Head of caudate nucleus (tissue), 42 donors: ENCODE results near the gene KIFC3.
"Not testable (repeated sequence)": the region's sequence is repeated elsewhere in the genome, so short reads cannot be mapped to it uniquely, and the experiment has no call there.

Experiments used
- DNase-seq, 42 donors: peaks; one replicate each; pipeline versions ENCODE4 v3.0.0 to v3.0.0-alpha.2; 2020 to 2021; ENCODE audit warnings: mixed read lengths in 7 of 42
- intact Hi-C: fragments of 100-400 bp; cut with DNase I; formaldehyde crosslinking; loops from one replicate; pipeline ENCODE4 v1.15.0; 2022

Gene KIFC3

GRCh38 chr16:57795431-57795878 lies 6.8 kb downstream of the KIFC3 start:
- intact Hi-C loops: loop anchor here (10.0 kb wide), 1 partner anchor 69 kb away; no protein-coding TSS in a partner anchor
- peak in 38 of 42 donors; percentile 40 to 88 (median 66) for DNase-seq

DNA sequence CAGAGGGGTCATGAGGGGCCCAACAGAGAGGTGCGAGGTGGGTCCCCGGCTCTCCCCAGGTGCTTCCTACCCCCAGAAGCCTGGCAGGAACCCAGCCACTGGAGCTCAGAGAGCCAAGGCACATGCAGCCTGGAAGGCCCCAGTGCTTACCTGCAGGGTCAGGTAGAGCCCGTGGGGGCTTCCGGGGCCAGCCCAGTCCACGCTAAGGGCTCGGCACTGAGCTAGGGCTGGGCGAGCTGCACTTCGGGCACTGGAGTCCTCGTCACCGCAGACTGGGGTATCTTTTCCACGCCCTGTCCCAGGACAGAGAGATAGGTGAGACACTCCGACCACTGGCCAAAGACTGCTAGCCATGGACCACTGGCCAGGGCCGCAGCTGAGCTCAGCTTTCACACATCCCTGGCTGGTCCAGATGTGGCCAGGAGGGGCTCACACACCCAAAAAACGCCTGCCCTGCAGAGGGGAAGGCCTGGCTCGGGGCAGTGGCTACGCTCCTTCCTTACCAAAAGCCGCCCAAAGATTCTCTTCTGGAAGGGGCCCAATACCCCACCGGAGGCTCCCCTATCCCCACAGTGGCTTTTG lies 7.4 kb downstream of the KIFC3 start:
- intact Hi-C loops: loop anchor here (10.0 kb wide), 1 partner anchor 70 kb away; no protein-coding TSS in a partner anchor
- DNase-seq: no peak

DNA sequence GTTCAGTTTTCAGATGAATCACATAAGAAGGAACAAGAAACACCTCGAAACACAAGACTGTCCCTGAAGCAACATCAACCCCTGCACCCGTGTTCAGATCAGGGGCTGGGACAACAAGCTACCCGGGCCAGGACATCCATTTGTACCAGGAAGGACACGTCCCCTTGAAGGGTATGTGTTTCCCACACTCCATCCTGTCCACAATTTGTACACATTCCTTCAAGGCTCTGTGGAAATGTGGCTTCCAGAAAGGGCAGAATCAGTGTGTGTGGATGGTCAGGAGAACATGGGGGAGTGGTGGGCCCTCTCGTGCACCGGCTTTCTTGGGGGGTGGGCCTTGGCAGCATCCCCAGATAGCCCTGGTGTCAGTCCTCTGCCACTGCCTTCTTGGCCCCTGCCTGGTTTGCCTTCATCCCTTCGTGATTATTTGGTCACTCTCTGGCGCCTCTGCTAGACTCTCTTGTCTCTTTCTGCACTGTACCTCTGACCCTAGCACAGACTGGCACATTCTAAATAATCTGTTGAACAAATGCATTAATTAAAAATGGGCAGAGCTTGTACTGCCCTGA lies 10.3 kb downstream of the KIFC3 start:
- intact Hi-C loops: loop anchor here (10.0 kb wide), 1 partner anchor 73 kb away; no protein-coding TSS in a partner anchor
- DNase-seq: no peak

- intact Hi-C loops: loop anchor here (10.0 kb wide), 1 partner anchor 73 kb away; no protein-coding TSS in a partner anchor
- DNase-seq: no peak
Measured at GRCh38 chr16:57791195-57791892, 10.9 kb downstream of the KIFC3 start.

DNA sequence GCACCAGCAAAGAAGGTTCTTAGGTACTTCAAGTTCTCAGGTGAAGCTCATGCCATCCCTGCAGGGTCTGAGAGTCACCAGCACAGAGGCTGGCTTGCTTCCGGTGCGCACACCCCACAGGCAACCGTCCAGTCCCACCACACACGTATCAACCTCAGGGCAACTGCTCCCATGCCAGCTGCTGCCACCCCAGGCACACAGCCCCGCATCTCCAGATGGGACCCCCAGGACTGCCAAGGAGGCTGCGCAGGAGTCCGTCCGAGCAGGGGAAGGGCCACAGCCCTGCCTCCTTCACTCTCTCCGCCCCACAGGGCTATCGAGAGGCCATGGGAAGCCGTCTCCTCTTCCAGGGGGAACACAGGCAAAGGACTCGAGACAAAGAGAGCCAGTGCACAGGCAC lies 13.3 kb downstream of the KIFC3 start:
- DNase-seq: no peak
- intact Hi-C loops: no loop called here

DNA sequence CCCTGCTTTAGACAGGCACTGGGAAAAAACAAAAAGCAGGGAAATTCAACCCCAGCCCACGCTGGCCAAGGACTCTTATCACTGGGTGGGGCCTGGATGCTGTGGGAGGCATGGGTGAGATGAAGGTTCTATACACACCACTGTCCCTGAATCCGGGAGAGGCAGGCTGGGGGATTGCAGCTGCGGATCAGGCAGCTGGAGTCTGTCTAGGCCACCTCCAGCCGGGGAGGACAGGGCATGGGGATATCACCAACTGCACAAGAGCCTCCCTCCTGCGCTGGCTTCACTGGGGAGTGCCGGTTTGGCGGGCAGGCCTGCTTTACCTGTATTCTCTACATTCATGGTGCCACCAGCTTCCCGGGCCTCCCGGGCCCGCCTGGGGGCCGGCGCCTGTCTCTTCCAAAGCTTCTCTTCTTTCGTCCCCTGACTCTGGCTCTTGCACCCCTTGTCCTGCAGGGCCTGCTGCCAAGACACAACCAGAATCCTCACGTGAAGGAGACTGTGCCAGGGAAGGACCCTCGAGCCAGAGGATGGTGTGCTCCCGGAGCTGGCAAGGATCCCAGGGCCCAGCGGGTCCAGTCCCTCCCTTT lies 13.9 kb downstream of the KIFC3 start:
- intact Hi-C loops: no loop called here
- DNase-seq: no peak

- intact Hi-C loops: no loop called here
- no peak for DNase-seq
Measured at GRCh38 chr16:57787519-57787905, 14.8 kb downstream of the KIFC3 start.

DNA sequence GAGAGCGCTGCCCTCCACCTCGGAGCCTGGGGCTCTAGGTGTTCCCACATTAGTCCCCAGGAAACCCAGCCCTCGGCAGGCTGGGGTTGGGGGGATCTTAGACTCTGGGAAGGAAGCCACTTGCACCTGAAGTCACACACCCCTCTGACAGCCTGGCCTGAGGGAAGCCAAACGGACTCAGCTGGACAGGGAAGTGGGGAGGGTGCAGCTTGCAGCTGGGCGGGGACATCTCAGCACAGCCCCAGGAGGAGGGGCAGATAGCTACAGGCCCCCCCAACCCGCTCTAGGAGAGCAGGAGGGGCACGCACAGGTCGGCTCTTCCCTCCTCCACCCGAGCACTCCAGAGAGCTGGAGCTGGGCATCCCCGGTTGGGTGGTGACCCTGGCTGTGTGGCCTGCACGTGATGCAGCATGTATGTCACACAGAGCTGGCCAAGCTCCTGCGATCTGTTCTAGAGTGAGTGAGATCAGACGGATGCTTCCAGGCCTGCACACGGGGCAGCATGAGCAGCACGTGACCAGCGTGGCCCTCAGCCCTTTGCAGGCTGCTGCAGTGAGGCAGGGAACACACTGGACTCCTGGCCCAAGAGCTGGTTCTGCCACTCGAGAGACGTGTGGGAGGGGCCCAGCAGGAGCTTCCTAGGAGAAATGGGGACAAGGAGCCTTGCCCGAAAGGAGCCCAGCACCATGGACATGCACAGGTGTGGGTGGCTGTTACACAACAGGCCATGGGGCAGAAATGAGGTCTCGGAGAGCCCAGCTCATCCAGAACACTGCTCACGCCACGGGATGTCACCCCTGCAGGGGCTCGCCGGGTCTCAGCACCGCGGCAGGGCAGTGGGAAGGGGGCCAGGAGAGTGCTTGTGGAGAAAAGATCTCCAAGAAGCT lies 15.4 kb downstream of the KIFC3 start:
- DNase-seq: peak in 40 of 42 donors; percentile 28 to 87 (median 60)
- intact Hi-C loops: no loop called here

DNA sequence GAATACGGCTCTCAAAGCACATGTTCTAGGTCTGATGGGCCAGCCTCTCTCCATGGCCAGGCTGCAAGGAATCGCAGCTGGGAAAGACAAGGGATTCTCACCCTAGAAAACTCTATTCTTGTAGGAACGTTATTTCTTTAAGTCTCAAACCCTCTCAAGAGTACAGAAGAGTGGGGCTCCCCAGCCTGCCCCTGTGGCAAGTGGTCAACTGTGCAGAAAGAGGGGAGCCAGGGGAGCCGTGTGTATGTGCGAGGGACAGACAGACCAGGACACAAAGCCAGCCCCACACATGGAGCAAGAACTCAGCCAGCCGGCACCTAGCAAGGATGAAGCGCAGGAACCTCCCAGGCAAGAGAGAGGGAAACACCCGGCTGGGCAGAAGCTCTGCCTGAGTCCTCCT lies 16.4 kb downstream of the KIFC3 start:
- no peak for DNase-seq
- intact Hi-C loops: no loop called here

- DNase-seq: no peak
- intact Hi-C loops: no loop called here
Measured at GRCh38 chr16:57785385-57785784, 16.9 kb downstream of the KIFC3 start.

DNA sequence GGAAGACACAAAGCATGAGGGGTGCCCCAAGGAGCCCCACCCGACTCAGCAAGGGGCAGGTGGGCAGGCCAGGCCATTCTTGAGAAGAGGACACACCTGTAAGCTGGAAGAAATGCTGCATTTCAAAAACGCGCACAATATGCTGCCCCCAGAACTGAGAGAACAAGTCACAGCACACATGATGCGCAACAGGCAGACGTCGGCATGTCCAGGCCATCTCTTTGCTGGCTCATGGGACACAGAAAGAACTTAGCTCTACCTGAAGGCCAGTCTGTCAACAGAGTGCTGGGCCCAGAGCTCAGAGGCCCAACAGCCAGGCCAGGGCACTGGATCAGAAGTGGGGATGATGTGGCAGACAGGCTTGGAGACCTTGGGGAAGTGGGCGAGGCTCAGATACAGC lies 18.0 kb downstream of the KIFC3 start:
- DNase-seq: no peak
- intact Hi-C loops: no loop called here

DNA sequence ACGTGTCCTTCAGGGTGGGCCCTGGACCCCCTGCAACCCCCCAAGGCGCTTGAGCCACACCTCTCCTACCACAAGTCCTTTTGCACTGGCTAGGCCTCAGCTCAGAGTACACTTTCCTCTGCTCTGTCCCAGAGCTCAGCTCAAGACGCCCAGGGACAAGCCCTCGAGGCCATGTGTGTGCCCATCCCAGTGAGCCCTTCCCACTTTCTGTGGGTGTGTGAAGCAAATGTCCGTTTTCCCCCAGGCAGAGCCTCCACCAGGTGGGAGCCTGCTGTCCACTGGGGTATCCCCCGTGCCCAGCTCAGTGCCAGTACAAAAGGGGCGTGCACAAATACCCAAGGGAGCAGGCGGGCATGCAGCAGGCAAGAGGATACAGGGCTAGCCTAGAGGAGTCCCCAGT lies 18.4 kb downstream of the KIFC3 start:
- DNase-seq: no peak
- intact Hi-C loops: no loop called here

DNA sequence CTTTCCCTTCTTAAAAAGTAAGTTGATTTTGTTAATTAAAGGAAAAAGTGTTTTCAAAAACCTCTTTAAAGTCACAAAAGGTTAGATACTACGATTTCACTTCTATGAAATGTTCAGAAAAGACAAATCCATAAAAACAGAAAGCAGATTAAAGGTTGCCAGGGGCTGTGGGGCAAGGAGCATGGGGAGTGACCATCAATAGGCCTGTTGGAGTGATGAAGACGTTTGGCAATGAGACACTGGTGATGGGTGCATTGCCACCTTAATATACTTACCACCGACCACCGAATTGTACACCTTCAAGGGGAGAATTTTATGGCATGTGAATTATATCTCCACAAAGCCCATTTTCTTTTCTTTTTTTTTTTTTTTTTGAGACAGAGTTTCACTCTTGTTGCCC lies 19.2 kb downstream of the KIFC3 start:
- intact Hi-C loops: no loop called here
- no peak for DNase-seq

DNA sequence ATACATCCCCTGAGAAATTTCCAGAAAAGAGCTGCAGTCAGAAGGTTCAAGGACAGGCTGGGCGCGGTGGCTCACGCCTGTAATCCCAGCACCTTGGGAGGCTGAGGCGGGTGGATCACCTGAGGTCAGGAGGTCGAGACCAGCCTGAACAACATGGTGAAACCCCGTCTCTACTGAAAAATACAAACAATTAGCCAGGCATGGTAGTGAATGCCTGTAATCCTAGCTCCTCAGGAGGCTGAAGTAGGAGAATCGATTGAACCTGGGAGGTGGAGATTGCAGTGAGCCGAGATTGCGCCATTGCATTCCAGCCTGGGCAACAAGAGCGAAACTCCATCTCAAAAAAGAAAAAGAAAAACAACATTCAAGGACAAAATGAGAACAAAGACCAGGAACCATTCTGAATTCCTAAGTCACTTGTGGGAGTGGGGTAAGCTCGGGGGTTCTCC lies 19.7 kb downstream of the KIFC3 start:
- intact Hi-C loops, DNase-seq: not testable (repeated sequence)

DNA sequence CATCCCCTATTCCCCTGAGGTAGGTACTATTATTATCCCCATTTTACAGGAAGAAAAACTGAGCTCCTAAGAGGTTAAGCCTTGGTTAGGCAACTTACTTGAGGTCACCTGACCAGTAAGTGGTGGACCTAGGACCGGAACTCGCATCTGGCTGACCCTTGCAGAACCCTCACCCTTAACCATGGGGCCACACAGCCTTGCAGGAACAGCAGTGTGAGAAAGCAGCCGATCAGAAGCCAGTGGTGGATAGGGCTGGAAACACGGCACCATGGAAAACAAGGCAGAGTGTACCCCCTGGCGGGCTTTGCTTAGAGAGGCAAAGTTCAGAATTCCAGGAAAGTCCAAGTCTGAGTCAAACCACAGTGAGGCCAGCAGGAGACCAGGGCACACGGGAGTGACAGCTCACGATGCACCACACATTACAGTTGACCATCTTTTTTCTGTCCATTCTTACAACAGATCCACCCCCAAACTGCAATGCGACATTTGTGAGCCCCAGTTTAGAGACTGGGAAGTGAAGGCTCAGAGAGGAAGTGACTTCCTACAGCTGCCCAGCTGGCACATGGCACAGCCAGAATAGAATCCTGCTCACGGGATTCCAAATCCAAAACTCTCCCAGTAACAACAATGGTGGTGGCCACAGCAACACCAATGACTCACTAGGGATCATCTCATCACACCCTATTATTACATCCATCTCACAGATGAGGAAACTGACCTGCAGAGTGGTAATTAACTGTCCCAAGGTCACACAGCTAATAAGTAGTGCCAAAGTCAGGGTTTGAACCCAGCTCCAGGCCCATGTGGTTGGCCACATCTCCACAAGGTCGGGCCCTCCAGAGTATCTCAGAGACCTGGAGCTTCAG lies 20.3 kb downstream of the KIFC3 start:
- no peak for DNase-seq
- intact Hi-C loops: no loop called here

- intact Hi-C loops: no loop called here
Measured at GRCh38 chr16:57781349-57781740, 20.9 kb downstream of the KIFC3 start.

DNA sequence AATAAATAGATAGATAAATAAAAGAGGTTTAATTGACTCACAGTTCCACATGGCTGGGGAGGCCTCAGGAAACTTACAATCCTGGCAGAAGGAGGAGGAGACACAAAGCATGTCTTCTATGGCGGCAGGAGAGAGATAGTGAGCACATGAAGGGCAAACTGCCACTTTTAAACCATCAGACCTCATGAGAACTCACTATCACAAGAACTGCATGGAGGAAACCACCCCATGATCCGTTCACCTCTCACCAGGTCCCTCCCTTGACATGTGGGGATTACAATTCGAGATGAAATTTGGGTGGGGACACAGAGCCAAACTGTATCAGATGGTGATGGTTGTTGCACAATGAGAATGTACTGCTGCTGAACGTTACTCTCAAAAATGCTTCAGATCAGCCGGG lies 22.5 kb downstream of the KIFC3 start:
- DNase-seq, intact Hi-C loops: not testable (repeated sequence)

More at GRCh38 chr16:57781349-57781740, 20.9 kb downstream of the KIFC3 start:
- DNase-seq: no peak

DNA sequence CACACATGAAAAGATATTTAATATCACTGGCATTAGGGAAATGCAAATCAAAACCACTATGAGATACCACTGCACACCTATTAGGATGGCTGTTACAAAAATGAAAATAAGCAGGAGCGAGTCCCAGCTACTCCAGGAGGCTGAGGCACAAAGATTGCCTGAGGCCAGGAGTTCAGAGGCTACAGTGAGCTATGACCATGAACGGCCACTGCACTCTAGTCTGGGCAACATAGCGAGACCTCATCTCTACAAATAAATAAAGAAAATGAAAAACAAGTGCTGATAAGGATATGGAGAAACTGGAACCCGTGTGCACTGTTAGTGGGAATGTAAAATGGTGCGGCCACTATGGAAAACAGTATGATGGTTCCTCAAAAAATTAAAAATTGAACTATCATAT lies 23.6 kb downstream of the KIFC3 start:
- DNase-seq: no peak
- intact Hi-C loops: no loop called here
